GM10266 (cell line): Measurements from ENCODE around the gene MCU.

Source experiments
- DNase-seq: peaks from one replicate; pipeline ENCODE4 v3.0.0; 2012; ENCODE audit errors: extremely low spot score
- TF ChIP-seq, protein P1 (sequence below): IDR thresholded peaks from 2 replicates; pipeline ENCODE4 v1.5.1; 2012; ENCODE audit warnings: mild to moderate bottlenecking, low read depth; ENCODE audit not compliant: control insufficient read depth, insufficient read depth; ENCODE audit errors: missing control alignments

Gene MCU

DNA sequence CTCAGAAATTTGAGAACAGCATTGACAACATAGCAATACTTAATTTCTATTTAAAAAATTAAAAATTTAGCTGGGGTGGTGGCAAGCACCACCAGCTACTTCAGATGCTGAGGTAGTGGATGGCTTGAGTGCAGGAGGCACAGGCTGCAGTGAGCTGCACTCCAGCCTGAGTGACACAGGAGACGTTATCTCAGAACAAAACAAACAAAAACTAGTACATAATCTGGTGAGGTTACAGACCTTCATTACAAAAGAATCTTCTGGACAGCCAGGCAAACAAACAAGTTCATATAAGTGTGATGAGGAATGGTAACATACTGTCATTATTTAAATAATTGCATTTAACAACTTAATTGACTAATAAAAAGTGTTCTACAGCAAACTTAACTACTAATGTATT lies 124.6 kb downstream of the MCU start:
- TF ChIP-seq, protein P1, sequence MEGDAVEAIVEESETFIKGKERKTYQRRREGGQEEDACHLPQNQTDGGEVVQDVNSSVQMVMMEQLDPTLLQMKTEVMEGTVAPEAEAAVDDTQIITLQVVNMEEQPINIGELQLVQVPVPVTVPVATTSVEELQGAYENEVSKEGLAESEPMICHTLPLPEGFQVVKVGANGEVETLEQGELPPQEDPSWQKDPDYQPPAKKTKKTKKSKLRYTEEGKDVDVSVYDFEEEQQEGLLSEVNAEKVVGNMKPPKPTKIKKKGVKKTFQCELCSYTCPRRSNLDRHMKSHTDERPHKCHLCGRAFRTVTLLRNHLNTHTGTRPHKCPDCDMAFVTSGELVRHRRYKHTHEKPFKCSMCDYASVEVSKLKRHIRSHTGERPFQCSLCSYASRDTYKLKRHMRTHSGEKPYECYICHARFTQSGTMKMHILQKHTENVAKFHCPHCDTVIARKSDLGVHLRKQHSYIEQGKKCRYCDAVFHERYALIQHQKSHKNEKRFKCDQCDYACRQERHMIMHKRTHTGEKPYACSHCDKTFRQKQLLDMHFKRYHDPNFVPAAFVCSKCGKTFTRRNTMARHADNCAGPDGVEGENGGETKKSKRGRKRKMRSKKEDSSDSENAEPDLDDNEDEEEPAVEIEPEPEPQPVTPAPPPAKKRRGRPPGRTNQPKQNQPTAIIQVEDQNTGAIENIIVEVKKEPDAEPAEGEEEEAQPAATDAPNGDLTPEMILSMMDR, result no peak

DNA sequence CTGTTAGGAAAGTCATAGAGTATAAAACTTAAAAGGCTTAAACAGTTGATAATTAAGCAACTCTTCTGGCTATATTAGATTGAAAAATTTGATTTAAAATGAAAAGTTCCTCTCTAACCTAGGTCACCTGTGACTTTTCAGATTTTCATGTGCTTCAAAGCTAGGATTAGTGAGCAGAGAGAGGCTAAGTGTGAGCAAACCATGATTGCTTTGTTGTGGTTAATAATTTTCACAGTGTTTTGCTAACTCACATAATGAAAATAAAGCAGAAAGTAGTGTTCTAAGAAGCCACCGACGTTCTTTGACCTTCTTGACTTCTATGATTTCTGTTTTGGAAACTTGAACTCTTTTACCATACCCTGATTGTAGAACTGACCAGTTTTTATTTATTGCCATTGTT lies 126.1 kb downstream of the MCU start:
- DNase-seq, result no peak
- TF ChIP-seq, protein P1, result no peak

More for the DNA sequence above, 124.6 kb downstream of the MCU start:
- no peak for DNase-seq

DNA sequence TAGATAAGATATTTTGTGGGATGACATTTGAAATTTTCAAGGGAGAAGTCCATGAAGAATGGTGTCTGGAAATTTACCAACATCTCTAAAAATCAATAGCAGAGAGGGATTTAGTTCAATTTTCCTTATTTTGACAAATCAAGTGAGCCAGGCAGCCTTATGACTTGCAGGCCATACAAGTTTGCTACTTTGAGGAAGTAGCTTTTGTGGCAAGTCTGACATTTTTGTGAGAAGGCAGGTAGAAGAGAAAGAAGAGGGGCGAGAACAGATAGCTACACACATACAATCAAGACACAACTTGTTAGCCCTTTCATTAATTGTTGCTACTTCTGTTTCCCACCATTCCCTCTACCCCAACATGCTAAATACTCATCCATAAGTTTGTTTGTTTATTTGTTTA lies 127.1 kb downstream of the MCU start:
- DNase-seq, result no peak
- TF ChIP-seq, protein P1, result no peak

DNA sequence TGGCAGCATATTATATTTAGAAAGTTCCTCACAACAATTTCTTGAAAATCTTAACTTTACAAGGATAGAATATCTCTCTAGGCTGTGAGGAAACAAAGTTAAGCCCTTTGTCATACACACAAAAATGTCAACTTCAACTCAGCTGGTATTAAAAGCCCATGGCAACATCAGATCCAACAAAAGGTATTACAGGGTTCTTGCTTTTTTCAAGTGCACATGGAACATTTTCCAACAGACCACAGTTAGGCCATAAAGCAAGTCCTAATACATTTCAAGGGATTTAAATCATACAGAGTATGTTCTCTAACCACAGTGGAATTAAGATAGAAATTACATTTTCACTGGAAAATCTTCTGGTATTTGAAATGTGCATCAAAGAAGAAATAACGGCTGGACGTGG lies 129.7 kb downstream of the MCU start:
- DNase-seq, result no peak
- TF ChIP-seq, protein P1, result no peak

DNA sequence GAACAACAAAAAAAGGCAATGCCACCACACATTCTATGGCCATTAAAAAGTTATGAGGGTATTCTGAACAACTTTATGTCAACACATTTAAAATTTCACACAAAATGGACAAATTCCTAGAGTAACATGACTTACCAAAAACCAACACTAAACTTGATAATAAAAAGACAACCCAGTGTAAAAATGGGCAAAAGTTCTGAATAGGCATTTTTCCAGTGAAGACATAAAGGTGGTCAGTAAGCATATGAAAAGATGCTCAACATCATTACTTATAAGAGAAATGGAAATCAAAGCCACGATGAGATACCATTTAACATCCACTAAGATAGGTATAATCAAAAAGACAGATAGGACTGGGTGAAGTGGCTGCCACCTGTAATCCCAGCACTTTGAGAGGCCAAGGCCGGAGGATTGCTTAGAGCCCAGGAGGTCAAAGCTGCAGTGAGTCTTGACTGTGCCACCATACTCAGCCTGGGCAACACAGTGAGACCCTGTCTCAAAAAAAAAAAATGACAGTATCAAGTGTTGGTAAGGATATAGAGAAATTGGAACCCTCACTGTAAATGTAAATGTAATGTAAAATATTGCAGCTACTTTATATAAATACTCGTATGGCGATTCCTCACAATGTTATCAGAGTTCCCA lies 130.5 kb downstream of the MCU start:
- TF ChIP-seq, protein P1, result no peak
- no peak for DNase-seq

DNA sequence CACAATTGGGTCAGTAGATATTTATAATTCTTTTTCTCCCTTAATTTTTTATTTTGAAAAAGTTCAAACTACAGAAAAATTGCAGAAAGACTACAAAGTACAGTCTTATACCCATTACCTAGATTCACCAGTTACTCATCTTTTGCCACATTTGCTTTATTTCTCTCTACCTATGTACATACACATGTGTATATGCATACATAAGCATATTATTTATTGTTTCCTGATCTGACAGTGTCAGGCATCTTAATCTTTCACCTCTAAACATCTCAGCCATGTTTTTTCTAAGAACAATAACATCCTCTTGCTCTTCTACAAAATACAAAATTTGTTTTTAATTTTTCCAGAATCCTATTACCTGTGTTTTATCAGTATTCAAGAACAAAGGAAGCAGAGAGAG lies 133.2 kb downstream of the MCU start:
- TF ChIP-seq, protein P1, result no peak

DNA sequence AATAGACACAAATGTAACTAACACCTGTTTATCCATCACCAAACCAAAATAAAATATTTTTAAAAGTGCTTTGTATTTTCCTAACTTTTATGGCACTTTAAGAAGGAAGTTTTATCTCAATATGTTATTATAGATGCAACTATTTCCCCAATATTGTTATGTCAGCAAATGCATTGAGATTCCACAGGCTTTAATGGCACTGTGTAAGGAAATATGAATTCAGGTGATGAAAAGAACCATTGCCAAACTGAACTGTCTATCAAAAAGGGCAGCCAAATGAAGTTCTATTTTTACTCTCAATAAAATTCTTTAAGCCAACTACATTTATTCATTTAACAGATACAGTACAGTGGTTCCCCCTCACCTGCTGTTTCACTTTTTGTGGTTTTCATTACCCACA lies 134.4 kb downstream of the MCU start:
- TF ChIP-seq, protein P1, result no peak
- DNase-seq, result no peak

More for the DNA sequence above, 133.2 kb downstream of the MCU start:
- no peak for DNase-seq
